Activated naive CD4-positive, alpha-beta T cell (primary cell): Measurements from ENCODE around the gene IVD.

ENCODE experiments used
- DNase-seq, 4 experiments: peaks; one replicate each; lab custom pipeline; 2025; lab: John Stamatoyannopoulos, UW

Gene IVD

GRCh38 chr15:40459391-40460015, 53.9 kb downstream of the IVD start:
- no peak for DNase-seq

GRCh38 chr15:40460404-40460803, 54.8 kb downstream of the IVD start:
- no peak for DNase-seq

GRCh38 chr15:40461958-40462357, 56.4 kb downstream of the IVD start:
- DNase-seq = no peak

GRCh38 chr15:40463279-40463678, 57.7 kb downstream of the IVD start:
- DNase-seq = no peak

GRCh38 chr15:40463886-40464545, 58.4 kb downstream of the IVD start:
- no peak for DNase-seq

GRCh38 chr15:40464595-40465185, 59.1 kb downstream of the IVD start:
- DNase-seq = no peak

- no peak for DNase-seq
These were observed 60.3 kb downstream of the IVD start for GRCh38 chr15:40465939-40466338.

GRCh38 chr15:40466426-40467260, 61.0 kb downstream of the IVD start:
- DNase-seq = no peak

GRCh38 chr15:40467261-40467615, 61.6 kb downstream of the IVD start:
- no peak for DNase-seq

GRCh38 chr15:40468898-40469331, 63.3 kb downstream of the IVD start:
- no peak for DNase-seq

GRCh38 chr15:40469776-40470390, 64.3 kb downstream of the IVD start:
- DNase-seq = no peak

- DNase-seq = peak in 2 of 4 experiments; percentile 41 to 59
These were observed 65.0 kb downstream of the IVD start, which contains the start of gene CHST14 for GRCh38 chr15:40470423-40471104. TSS of gene CHST14 (plus strand) at chr15:40470984. CDS start at chr15:40471214, 230 bp downstream.
